ENCODE data around the gene ELMOD1. TPM values are rescaled to one million over a fixed set of nuclear protein-coding genes. Genes with fewer than 3 reads are reported as not detected.
"Not testable (repeated sequence)": the region's sequence is repeated elsewhere in the genome, so short reads cannot be mapped to it uniquely, and the experiment has no call there.

Gene ELMOD1
- 2.3 and 3.4 TPM in 2 replicates for total RNA-seq (2014; rRNA removed; shearing (Covaris generic))
- polyA plus RNA-seq (2015; cell fraction: cytosol; rRNA removed) = 2.4 and 3.4 TPM in 2 replicates
- 4.1 and 5.1 TPM in 2 replicates for polyA plus RNA-seq (2015; cell fraction: nucleus; rRNA removed)

- peak; percentile 61 for DNase-seq (ENCODE audit: low read depth)
These were observed at the start of gene ELMOD1 for GRCh38 chr11:107590460-107591377. Gene ELMOD1 (plus strand): TSS chr11:107591147. CDS start chr11:107618190, 27,043 bp downstream.

DNA sequence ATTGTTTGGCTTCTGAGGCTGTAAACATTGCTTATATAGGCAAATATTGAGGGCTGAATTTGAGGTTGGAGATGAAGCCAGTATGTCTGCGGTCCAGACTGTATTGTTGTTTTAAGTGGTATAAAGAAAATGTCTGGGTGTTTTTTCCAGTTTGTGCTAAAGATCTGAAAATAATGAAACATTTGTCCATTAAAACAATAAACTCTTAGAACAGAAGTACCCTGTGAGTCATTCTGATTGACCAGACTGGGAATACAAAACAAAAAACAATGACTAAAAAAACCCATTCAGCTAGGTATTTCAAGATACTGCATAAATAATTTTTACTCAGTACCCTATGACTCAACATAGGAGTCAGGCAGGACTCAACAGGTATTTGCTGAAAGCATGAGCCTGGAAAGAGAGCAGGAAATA lies 45.8 kb upstream of the ELMOD1 start:
- DNase-seq (ENCODE audit: low read depth) = peak; percentile 94

DNA sequence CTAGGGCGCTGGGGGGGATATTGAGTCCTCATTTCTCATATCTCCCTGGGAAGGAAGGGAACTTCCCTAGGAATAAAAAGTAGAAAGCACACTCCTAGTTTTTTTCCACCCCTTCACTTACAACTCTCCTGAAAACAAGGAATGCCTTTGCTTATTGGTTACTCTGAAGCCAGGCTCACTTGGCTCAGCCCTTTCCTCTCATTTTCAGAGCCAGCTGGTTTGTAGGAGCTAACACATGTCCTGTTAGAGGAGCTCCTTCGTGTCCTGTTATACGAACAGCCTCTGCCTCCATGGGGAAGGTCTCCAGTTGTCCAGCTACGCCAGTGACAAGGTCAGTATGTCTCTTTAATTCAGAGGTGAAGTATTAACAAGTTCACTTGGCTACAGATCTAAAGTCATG lies 43.0 kb upstream of the ELMOD1 start:
- no peak for DNase-seq (ENCODE audit: low read depth)

GRCh38 chr11:107549253-107549953 lies 41.5 kb upstream of the ELMOD1 start:
- peak; percentile 29 for DNase-seq (ENCODE audit: low read depth)

DNA sequence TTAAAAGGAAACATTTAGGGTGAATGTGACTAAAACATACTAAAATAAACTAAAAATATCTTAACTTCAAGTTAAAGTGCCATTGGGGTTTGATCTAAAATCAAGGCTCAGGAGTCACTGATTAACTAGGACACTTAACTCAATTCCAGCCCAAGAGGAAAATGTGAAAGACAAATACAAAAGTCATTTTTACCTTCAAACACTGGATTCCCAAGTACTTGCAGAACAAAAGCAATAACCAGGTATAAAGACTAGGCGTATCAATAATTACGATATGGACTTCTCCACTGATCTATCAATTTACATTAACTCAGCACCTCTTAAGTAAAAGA lies 41.0 kb upstream of the ELMOD1 start:
- DNase-seq (ENCODE audit: low read depth) = no peak

GRCh38 chr11:107550304-107550703 lies 40.6 kb upstream of the ELMOD1 start:
- DNase-seq (ENCODE audit: low read depth) = no peak

- peak; percentile 59 for DNase-seq (ENCODE audit: low read depth)
These were observed 29.3 kb upstream of the ELMOD1 start for GRCh38 chr11:107561688-107562087.

DNA sequence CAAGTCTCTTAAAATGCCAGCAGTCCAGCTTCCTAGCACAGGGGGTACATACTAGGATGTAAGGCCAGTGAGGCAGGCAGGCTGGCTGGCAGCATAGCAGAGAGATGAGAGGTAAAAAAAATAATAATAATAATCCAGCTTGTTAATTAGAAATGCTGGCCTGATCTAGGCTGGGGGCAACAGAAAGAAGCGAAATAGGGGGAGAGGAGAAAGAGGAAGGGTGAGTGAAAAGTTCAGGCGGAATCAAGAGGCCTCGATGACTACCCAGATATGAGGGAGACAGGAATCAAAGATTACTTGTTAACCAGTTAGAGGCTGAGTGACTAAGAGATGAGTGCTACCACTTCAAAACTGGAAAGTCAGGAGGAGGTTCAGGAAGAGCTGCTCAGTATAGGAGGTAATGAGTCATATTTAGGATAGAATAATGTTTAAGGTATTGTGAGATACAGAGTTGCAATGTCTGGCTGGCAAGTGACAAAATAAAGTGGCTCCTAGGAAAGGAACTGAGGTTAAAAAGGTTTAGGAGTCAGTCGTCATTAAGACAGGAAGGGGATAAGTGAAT lies 28.2 kb upstream of the ELMOD1 start:
- DNase-seq (ENCODE audit: low read depth) = peak; percentile 97

GRCh38 chr11:107563702-107564101 lies 27.2 kb upstream of the ELMOD1 start:
- DNase-seq (ENCODE audit: low read depth) = peak; percentile 85

DNA sequence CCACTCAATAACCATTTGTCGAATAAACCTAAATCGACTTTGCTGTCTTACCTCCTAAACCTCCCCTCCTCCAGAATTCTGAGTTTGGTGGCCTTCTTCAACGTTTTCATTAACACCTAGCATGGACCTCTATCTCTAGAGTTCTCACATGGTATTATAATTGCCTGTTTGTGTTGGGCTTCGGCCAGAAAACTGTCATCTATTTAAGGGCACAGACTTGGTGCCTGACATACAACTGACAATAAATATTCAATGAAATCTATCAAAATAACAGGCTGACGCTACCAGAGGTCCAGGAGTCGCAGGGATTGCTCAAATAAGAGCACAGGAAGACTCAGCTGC lies 26.1 kb upstream of the ELMOD1 start:
- no peak for DNase-seq (ENCODE audit: low read depth)

DNA sequence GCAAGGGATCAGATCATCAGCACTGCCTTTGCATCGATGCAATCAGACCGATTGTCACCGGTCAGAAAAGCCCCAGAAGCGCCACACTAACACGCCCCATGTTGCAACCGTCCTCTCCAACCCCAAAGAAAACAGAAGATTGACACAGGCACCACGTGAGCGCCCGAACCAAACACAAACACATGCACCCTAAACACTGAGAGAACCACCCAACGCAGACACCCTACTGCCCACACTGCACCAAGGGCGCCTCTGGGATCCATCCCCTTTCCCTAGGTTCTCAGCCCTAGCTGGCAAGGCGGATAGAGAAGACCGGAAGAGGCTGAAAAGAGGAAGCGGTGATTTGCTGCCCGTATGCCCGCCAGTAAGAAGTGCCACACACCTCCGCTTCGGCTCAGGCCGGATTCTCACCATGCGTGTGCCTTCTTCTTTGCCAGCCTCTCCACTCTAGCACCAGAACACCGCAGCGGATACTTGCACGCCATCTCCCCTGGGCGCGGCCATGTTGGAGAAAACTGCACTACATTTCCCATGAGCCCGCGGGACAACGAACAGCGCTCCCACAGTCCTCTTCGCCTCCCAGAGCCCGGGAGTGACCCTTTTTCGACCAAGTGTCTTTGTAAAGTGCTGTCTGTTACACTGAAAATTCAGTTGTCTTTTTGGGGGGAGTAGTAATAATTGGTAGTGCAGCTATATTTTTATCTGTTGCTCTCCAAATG lies 25.6 kb upstream of the ELMOD1 start, which contains the start of gene ALKBH8:
TSS of gene ALKBH8 (minus strand) at position 517 of the 719 bp plus-strand sequence. CDS start 4,842 bp downstream, outside the sequence.
- peak; percentile 77 for DNase-seq (ENCODE audit: low read depth)

GRCh38 chr11:107565955-107566501 lies 24.9 kb upstream of the ELMOD1 start:
- DNase-seq (ENCODE audit: low read depth) = not testable (repeated sequence)

GRCh38 chr11:107566569-107566968 lies 24.4 kb upstream of the ELMOD1 start:
- DNase-seq (ENCODE audit: low read depth) = no peak

DNA sequence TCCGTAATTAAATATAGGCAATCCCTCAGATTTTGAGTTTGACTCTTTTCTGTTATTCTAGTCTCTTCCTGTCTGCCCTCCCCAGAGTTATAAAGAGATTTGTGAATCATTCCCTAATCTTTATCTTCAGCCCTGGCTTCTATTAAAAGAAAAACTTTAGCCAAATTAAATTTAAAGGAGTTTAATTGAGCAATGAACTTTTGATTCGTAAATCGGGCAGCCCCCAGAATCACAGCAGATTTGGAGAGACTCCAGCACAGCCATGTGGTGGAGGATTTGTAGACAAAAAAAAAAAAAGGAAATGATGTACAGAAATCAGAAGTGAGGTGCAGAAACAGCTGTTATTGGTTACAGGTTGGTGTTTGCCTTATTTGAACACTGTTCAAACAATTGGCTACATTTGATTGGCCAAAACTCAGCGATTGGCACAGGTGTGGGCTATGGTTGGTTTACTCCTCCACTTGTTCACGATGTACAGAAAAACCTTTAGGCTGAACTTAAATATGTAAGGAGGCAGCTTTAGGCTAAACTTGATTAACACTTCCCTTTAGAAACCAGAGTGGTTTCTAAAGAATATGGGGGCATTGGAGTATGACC lies 23.1 kb upstream of the ELMOD1 start:
- no peak for DNase-seq (ENCODE audit: low read depth)

- no peak for DNase-seq (ENCODE audit: low read depth)
These were observed 20.9 kb upstream of the ELMOD1 start for GRCh38 chr11:107570015-107570414.

GRCh38 chr11:107573438-107573837 lies 17.5 kb upstream of the ELMOD1 start:
- no peak for DNase-seq (ENCODE audit: low read depth)

GRCh38 chr11:107576497-107577345 lies 14.2 kb upstream of the ELMOD1 start:
- peak; percentile 41 for DNase-seq (ENCODE audit: low read depth)

- DNase-seq (ENCODE audit: low read depth) = no peak
These were observed 13.6 kb upstream of the ELMOD1 start for GRCh38 chr11:107577346-107577711.

DNA sequence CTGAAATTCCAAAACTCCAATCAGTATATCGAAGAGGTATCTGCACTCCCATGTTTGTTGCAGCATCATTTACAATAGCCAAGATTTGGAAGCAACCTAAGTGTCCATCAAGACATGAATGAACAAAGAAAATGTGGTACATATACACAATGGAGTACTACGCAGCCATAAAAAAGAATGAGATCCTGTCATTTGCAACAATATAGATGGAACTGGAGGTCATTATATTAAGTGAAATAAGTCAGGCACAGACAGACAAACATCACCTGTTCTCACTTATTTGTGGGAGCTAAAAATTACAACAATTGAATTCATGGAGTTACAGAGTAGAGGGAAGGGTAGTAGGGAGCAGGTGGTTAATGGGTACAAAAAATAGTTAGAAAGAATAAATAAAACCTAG lies 11.8 kb upstream of the ELMOD1 start:
- DNase-seq (ENCODE audit: low read depth) = not testable (repeated sequence)

- DNase-seq (ENCODE audit: low read depth) = no peak
These were observed 9.8 kb upstream of the ELMOD1 start for GRCh38 chr11:107581147-107581546.

All from HT1080 (cell line).